SU-DHL-6 (cell line): ENCODE results near the gene RAB3C.

Source experiments
- CTCF ChIP-seq: fragments of 200-600 bp; sonication (generic); IDR thresholded peaks from one replicate; pipeline ENCODE4 v1.5.1; 2017; ENCODE audit warnings: antibody characterized with exemption, mild to moderate bottlenecking, low read length, moderate library complexity; ENCODE audit not compliant: insufficient read depth, poor library complexity, severe bottlenecking
- EZH2phosphoT487 ChIP-seq: fragments of 200-600 bp; sonication (generic), shearing (Covaris generic); conservative IDR thresholded peaks from 2 replicates; pipeline ENCODE4 v1.6.1; 2018; ENCODE audit warnings: mild to moderate bottlenecking, antibody characterized with exemption, low read length, moderate library complexity, mixed read lengths

- TF ChIP-seq CTCF (no peak), EZH2phosphoT487 (no peak)
These were observed 170.6 kb downstream of the RAB3C start for GRCh38 chr5:58753446-58753845.
